ENCODE data around the gene TOMM6.

- no peak for TF ChIP-seq CTCF (conservative IDR thresholded peaks at IDR 0.05; ENCODE audit: low read length)
- TF ChIP-seq EZH2phosphoT487 (IDR thresholded peaks at IDR 0.05; ENCODE audit: borderline replicate concordance, low read depth, low read length) = no peak
Measured at GRCh38 chr6:41769376-41769775, 18.1 kb upstream of the TOMM6 start.

Data from OCI-LY7 (cell line).